Activated CD8-positive, alpha-beta memory T cell treated with anti-CD3 and anti-CD28 coated beads, Interleukin-2, amount 50 U/mL, for 24 hours (primary cell): ENCODE results near the gene TPX2.
"Not testable (repeated sequence)": the region's sequence is repeated elsewhere in the genome, so short reads cannot be mapped to it uniquely, and the experiment has no call there.

Experiments used
- DNase-seq: peaks from one replicate; pipeline ENCODE4 v3.0.0-alpha.2; 2020; ENCODE audit errors: extremely low read depth

Gene TPX2

DNA sequence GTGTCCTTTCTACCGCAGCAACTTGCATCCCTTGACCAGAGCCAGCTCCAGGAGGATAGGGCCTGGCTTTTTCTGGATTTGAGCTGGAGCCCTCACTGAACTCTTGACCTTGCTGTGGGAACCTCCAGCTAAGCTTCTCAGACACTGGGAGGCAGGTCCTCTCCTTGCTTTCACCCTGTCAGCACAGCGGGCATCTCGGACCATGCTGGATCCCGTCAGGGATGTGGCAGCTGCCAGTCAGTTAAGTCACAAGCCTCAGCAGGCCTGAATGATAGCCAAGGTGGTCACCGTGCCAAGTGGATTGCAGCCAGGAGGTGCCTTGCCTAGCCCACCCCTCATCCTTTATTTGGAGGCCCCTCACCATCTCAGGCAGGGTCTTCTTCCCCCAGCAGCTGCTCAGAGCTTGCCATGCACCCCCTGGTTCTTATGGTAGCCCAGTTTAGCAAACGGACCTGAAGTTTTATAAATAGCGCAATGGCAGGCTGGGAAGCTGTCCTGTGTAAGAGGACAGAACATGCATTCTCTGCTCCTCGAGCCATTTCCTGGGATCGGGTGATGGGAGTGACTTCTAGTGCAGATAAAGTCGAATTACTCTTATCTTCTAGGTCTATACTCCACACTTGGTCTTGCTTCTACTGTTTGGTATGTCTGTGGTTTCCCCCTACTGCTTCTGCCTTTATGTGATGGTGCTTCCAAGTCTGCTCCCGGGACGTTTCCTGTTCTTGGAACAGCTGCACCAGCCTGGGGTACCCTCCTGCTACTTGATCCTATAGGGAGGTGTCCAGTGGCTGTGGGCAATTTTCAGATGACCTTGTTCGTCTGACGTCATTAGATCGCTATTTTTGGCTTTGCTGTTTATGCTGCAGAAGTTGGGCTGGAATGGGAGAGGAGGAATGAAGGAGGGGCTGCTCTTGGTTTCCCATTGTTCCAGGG, 73.0 kb downstream of the TPX2 start:
- DNase-seq: no peak

DNA sequence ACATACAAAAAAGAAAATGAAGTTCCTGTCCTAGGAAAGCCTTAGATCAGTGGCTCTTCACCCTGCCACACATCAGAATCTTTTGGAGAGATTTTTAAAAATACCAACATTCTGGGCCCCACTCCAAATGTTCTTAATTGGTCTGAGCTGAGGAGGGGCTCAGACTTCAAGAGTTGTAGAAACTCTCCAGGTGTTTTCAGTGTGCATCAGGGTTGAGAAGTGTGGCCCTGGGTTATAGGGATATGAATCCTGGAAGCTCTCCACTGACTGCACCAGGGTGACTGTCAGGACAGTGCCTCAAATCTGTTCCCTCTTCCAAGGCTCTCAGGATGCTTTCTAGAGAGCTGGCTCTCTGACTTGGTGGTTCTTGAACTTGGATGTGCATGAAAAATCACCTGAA, 74.5 kb downstream of the TPX2 start:
- DNase-seq: no peak

DNA sequence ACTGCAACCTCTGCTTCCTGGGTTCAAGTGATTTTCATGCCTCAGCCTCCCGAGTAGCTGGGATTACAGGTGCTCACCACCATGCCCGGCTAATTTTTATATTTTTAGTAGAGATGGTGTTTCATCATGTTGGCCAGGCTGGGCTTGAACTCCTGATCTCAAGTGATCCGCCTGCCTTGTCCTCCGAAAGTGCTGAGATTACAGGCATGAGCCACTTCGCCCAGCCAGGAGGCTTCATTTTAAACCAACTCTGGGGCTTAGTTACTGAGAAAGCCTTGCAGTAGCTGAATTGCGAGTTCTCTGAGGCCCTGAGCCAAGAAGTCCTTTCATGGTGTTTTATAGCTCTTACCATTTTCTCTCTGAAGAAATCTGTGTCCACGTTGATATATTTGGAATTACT, 75.1 kb downstream of the TPX2 start:
- not testable (repeated sequence) for DNase-seq

DNA sequence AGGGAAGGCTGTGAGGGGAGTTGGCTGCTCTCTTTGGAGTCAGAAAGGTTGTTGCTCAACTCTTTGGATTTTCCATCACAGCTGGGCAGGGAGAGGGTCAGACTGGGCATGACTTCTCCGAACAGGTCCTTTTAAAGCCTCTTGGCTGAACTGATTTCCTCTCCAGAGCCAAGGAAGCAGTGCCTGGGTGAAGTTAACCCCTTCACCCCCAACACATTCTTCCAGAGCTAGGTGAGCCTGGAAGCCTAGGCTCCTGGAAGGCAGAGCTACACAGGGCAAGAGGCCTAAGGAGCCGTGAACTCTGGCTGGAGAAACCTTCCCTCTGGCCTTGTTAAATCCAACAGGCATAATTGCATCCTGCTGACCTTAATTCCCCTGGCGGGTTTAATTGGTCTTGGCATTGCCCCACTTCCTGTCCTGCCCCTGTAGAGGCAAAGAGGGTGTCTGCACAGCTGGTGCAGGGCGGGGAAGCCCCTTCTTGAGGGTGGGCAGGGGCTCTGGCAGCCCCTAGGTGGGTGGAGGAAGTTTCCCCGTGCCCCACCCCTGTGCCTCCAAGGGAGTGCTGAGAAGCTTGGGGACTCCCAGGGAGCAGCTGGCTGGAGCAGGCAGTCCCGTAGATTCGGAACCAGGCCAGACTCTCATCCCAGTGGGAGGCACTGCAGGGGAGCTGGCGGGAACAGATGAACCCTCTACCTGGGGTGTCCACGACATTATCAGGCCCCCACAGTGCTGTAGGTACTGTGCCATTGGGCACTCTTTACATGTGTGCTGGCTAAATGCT, 76.5 kb downstream of the TPX2 start:
- DNase-seq: no peak

DNA sequence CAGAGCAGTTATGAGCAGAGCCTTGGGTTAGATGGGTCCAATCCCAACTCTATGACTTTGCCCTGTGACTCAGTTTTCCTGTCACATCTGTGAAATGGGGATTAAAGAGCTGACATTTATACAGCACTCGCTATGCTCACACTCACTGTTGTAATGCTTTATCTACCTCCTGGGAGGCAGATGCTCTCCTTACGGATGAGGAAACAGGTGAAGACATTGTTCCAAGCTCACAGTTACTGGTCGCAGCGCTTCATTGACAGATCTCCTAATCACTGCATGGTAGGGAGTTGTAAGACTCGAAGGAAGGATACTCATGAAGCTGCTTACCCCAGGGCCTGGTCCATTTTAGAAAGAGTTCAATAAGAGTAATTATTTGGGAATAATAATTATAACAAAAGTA, 77.1 kb downstream of the TPX2 start:
- no peak for DNase-seq

DNA sequence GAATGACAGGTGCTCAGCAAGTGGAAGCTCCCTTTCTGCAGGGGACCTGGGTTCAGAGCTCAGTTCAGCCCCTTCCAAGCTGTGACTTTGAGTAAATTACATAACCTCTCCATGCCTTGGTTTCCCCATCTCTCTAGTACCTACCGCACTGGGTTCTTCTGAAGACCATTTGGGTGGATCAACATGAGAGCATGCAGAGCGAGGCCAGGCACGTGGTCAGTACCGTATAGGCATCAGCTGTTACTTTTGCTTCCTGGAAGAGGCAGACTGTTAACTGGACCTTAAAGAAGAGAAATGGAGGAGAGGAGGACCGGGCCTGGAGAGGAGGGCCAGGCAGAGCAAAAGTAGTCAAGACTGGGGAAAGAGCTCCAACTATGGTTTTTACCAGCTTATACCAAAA, 78.4 kb downstream of the TPX2 start:
- DNase-seq: no peak

DNA sequence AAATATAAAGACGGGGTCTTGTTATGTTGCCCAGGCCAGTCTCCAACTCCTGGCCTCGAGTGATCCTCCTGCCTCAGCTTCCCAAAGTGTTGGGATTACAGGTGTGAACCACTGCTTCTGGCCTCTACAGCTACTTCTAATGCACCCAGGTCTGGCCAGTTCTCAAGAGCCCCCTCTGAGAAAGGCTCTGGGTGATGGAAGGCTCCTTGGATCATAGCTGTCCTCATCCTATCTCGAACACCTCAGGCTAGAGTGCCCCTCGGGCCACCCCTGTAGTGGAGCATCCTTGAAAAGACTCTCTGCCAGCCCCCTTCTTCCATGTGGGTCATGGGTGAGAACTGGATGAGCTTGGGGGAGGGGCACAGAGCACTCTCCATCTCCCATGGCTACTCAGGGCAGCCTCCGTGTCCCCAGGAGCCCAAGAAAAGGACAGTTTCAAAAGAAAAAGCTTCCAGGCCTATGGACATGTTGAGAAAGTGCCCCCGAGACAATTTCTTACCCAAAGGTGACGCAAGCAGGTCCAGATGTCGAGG, 79.4 kb downstream of the TPX2 start:
- DNase-seq: no peak

DNA sequence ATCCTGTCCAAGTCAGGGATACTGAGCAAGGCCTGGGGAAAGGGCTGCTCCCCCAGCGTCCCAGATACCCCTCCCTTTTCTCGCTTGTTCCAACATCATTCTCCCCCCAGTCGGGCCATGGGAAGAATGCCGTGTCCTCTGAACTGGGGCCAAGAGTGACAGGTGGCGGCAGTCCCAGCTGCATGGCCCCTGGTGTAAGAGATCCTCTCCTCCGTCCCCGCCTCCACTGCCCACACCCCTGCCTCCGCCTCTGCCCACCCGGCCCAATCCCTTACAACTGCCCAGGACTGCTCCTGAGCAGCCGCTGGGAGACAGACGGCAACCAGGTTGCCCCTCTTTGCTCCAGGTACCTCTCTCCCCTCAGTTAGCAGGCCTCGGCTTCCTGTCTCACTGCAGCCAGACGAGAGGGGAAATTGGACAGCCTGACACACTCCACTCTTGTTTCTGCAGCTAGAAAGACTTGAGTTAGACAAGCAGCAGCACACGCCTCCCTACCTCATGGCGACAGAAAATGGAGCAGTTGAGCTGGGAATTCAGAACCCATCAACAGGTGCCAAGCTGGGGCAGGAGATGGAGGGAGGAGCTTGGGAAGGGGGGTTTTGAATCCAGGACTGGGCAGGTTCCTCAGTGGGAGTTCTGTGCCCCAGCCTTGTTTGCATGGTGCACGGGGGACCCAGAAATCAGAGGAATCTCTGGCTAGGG, 80.1 kb downstream of the TPX2 start, which contains the start of gene MYLK2:
MYLK2 (plus strand) TSS at position 274 of the 702 bp plus-strand sequence; CDS start at position 499, 225 bp downstream.
- no peak for DNase-seq

DNA sequence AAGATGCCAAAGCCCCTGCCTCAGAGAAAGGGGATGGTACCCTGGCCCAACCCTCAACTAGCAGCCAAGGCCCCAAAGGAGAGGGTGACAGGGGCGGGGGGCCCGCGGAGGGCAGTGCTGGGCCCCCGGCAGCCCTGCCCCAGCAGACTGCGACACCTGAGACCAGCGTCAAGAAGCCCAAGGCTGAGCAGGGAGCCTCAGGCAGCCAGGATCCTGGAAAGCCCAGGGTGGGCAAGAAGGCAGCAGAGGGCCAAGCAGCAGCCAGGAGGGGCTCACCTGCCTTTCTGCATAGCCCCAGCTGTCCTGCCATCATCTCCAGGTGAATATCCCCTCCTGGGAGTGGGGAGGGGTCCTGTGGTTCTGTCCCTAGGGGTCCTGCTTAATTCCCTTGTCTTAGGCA, 81.1 kb downstream of the TPX2 start:
- DNase-seq: no peak

DNA sequence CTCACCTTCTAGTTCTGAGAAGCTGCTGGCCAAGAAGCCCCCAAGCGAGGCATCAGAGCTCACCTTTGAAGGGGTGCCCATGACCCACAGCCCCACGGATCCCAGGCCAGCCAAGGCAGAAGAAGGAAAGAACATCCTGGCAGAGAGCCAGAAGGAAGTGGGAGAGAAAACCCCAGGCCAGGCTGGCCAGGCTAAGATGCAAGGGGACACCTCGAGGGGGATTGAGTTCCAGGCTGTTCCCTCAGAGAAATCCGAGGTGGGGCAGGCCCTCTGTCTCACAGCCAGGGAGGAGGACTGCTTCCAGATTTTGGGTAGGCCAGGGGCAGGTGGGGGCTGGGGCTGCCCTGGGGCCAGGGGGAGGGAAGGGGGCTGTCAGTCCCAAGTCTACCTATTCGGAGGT, 82.3 kb downstream of the TPX2 start:
- no peak for DNase-seq

DNA sequence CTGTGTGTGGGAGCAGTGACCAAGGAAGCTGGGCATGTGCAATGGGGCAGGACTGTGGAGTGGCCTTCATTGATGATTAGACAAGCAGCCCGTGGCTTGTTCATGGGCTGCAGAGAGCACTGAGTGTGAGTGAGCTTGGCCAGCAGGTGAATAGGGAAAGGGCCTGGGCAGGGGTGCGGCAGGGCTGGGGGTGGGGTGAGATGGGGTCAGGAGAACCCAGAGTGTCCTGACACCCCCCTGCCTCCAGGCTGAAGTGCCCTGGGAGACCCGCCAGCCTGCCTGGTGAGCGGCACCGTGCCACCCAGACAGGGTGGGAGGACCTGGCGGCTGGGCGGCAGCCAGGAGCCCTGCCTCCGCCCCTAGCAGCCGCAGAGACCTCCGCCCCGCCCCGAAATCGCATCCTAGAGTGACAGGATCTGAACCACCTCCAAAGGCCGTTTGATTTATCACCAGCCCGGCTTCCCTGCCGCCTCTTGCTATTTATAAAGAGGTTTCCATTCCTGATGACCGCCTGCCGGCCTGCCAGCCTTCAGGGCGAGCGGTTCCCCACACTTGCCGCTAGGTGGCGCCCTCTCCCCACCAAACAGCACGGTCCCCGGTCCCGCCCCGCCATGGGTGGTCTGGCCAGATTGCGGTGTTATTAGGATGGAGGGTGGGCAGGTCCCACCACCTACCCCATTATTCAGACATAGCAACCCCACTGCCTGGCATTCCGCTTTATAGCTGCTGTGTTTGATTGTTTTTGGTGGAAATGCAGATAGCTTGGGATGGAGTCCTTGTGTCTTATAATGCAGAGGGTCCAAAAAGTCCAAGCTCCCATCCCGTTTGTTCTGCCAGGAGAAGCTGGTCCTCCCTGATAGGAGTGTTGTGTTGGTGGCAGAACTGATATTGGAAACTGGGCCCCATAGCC, 83.6 kb downstream of the TPX2 start:
- DNase-seq: peak; percentile 38

DNA sequence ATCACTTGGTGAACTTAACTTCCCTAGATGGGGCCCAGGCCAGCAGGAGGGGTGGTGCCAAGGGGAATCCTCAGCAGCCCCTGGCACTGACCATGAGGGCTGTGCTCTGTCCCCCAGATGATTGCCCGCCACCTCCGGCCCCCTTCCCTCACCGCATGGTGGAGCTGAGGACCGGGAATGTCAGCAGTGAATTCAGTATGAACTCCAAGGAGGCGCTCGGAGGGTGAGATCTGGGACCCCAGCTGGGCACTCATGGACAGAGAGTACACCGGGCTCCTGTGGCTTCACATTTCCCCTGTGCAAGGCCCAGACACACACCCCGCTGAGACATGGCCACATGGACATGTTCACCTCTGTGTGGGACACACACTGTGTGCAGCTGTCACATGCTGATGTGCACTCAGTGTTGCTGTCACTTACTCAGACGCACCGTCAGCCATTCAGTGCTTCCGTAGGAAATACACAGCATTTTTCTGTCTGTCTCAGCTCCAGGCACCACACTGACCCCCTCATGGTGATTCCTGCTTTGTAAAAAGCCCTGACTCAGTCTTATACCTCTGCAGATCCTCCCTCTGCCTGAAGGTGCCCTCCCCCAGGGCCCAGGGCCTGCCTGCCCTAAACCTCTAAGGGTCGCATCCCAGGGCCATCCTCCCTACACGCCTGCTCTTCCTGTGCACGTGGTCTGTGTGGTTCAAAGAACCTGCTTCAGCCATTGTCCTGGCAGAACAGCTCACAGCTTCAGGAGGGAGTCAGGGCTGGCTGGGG, 84.5 kb downstream of the TPX2 start:
- DNase-seq: no peak

DNA sequence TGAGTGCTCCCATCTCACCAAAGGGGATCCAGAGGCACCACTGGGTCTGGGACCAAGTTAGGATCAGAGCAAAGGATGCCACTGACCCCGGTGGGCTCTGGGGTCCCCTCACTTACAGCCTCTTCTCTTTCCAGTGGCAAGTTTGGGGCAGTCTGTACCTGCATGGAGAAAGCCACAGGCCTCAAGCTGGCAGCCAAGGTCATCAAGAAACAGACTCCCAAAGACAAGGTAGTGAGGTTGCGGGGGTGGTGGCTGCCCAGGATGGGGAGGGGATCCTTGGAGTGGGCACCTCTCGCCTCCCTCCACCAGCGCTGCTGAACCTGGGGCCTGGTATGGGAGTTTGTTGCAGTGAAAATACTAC, 85.0 kb downstream of the TPX2 start:
- DNase-seq: no peak

DNA sequence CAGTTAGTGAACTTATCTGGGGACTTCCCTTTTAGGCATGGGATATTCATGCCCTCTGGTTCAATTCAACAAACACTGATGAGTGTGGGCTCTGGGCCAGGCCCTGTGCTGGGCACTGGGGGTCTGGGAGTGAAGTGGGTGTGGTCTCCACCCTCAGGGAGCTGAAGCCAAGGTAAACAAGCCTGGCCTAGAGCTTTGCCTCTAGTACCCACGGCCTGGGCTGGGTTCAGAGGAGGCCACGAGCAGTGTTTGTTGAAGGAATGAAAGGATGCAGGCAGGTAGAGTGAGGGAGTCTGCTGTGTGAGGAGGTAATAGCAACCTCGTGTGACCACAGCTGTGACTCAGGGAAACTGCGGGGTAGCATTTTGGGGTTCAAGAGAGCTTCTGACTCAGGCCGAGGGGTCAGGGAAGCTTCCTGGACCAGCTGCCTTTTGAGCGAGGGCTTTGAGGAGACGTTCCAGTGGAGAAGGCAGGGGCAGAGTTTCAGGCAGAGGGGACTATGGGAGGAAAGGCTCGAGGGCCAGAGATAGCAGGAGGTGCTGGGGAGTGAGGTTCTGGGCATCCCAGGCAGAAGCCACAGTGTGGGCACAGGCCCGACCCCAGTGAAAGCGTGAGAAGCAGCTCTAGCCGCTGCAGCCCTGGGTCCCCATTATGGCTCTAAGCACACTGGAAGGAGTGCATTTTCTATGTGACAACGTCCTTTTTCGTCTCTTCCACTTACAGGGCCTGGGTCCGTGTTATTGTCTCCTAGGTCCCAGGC, 85.6 kb downstream of the TPX2 start:
- DNase-seq: no peak

DNA sequence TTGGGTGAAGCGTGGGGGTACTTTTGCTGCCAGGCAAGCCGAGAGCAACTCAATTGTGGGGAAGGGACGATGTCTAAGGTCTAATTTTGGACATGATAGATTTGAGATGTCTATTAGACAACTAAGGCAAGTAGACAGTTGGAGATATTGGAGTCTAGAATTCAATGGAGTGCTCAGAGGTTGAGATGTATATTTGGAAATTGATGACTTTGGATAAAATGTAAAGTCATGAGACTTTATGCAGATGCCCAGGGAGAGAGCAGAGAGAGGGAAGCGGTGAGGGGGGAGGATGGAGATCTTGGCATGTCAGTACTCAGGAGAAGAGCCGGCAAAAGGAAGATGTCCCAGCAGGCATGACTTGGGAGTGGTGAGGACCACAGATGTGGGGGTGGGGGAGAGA, 87.0 kb downstream of the TPX2 start:
- DNase-seq: no peak

DNA sequence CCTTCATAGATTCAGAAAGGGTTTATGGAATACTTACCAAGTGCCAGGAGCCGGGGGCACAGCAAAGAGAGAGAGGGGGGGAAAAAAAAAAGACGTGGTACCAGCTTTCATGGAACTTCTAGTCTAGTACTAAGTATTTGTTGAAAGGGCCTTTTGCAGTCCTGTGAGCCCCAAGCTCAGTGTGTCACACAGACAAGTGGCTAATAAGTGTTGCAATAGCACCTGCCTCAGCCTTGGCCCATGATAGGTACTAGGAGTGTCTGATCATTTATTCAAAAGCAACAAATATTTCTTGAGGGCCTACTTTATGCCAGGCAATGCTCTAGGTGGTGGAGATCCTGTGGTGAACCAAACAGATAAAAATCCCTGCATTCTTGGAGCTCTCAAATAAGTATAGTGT, 88.0 kb downstream of the TPX2 start:
- DNase-seq: no peak

DNA sequence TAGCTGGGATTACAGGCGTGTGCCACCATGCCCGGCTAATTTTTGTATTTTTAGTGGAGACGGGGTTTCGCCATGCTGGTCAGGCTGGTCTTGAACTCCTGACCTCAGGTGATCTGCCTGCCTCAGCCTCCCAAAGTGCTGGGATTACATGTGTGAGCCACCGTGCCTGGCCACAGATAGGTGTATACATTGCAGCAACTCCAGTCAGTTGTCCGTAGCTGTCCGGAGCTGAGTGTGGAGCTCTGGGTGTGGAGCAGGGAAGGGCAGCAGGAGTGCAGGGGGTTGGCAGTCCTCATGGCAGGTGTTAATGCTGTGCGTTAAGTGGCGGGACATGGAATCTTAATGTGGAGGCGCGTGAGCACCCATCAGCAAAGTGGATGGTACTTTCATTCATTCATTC, 88.9 kb downstream of the TPX2 start:
- DNase-seq: not testable (repeated sequence)

DNA sequence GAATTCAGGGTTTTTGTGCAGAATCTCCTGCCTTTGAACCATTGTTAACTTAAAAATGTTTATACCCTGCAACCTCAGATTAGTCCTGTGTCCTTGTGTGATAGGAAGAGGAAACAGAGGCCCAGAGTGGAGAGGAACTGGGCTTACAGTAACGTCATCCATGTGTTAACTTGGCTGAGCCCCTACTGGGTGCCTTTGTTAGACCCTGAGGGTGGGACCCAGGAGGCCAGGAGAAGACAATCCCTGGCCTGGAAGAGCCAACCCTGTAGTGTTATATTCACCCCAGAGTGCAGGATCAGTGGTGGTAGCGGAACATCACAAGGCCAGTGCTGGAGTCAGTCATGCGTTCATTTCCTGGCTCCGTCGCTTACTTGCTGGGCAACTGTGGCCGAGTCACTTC, 90.6 kb downstream of the TPX2 start:
- DNase-seq: no peak

DNA sequence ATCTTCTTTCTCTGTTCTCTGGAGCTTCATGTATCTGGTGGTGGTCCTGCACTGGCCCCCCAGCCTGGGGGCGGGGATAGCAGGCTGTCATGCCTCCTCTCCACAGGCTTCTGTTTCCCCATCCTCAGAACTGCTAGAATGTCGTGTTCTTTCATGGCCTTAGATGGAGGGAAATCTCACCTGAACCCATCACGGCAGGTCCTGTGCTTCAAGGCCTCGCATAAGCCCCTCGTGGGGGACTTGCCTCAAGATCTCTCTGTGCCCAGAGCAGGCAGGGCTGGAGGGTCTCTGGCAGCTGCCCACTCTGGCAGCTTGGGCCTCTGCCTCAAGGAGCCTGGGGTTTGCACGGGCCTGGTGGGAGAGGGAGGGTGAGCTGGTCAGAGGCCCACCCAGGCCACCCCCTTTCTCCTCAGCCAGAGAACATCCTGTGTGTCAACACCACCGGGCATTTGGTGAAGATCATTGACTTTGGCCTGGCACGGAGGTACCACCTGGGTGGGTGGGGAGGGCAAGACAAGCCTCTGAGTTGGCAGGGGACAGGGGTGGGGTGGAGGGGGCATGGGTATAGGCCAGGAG, 91.4 kb downstream of the TPX2 start:
- DNase-seq: no peak
